H1 (cell line): ENCODE data around the gene PIMREG. TPM values are rescaled to one million over a fixed set of nuclear protein-coding genes. Genes with fewer than 3 reads are reported as not detected.

Experiments used
- CTCF ChIA-PET: fragments of 300-600 bp; sonication (Branson Sonifier 250); formaldehyde crosslinking; loops from one replicate; lab custom pipeline; 2021; ENCODE audit not compliant: partially characterized antibody; lab: Charles Lee
- POLR2A ChIA-PET: fragments of 300-600 bp; sonication (Branson Sonifier 250); formaldehyde crosslinking; loops from one replicate; lab custom pipeline; 2021; ENCODE audit warnings: inconsistent platforms; ENCODE audit not compliant: partially characterized antibody; lab: Charles Lee
- DNase-seq, 2 experiments: peaks; one replicate each; pipeline versions ENCODE4 v3.0.0 to v3.0.0-alpha.2; 2010 to 2022; ENCODE audit warnings: low spot score in 2 of 2, low read depth in 1 of 2, mixed read lengths in 1 of 2
- FAIRE-seq: peaks from 2 replicates; lab custom pipeline; 2011; peaks lifted over from hg19 to GRCh38; lab: Jason Lieb, UNC
- H2AFZ ChIP-seq: 2 replicates; pipeline ENCODE4 v1.8.1; 2012; ENCODE audit warnings: low read length, inconsistent platforms
- H2AK5ac ChIP-seq: 2 replicates; pipeline ENCODE4 v1.6.1; 2013; ENCODE audit warnings: low read depth, low read length
- H2BK120ac ChIP-seq: replicated peaks from 2 replicates; pipeline ENCODE3; 2013; ENCODE audit warnings: low read depth, low read length, inconsistent platforms
- H2BK12ac ChIP-seq: 2 replicates; pipeline ENCODE4 v1.6.1; 2013; ENCODE audit warnings: low read depth, low read length
- H2BK15ac ChIP-seq: 2 replicates; pipeline ENCODE4 v1.6.1; 2013; ENCODE audit warnings: low read length
- H2BK20ac ChIP-seq: 2 replicates; pipeline ENCODE4 v1.6.1; 2013; ENCODE audit warnings: low read length
- H2BK5ac ChIP-seq: 2 replicates; pipeline ENCODE4 v1.6.1; 2013; ENCODE audit warnings: low read depth, low read length
- H3K14ac ChIP-seq: 2 replicates; pipeline ENCODE4 v1.6.1; 2013; ENCODE audit warnings: inconsistent platforms; ENCODE audit not compliant: insufficient read length
- H3K18ac ChIP-seq: 2 replicates; pipeline ENCODE4 v1.6.1; 2013; ENCODE audit warnings: low read length; ENCODE audit errors: extremely low read depth
- H3K23ac ChIP-seq: 2 replicates; pipeline ENCODE4 v1.6.1; 2013; ENCODE audit warnings: inconsistent platforms; ENCODE audit not compliant: insufficient read length
- H3K23me2 ChIP-seq: 2 replicates; pipeline ENCODE4 v1.6.1; 2013; ENCODE audit warnings: low read depth, low read length
- H3K27ac ChIP-seq: 2 replicates; pipeline ENCODE4 v1.6.1; 2011; ENCODE audit warnings: low read depth, low read length, inconsistent platforms
- H3K27me3 ChIP-seq, 4 experiments: replicated peaks in 1 of 4; 1 replicate in 1 of 4; 2 replicates in 3 of 4; pipeline versions ENCODE4 v1.6.1 to v1.8.1; 2011 to 2013; ENCODE audit warnings: low read length in 3 of 4, mild to moderate bottlenecking in 3 of 4, inconsistent platforms in 2 of 4, mixed read lengths in 2 of 4, moderate library complexity in 1 of 4; ENCODE audit not compliant: control insufficient read depth in 3 of 4, insufficient read depth in 3 of 4; ENCODE audit errors: extremely low read depth in 1 of 4
- H3K36me3 ChIP-seq, 4 experiments: 2 replicates each; pipeline versions ENCODE4 v1.6.1 to v1.8.1; 2011 to 2013; ENCODE audit warnings: mild to moderate bottlenecking in 4 of 4, low read length in 3 of 4, moderate library complexity in 2 of 4, control low read depth in 1 of 4, inconsistent platforms in 1 of 4; ENCODE audit not compliant: insufficient read depth in 4 of 4, control insufficient read depth in 2 of 4
- H3K4ac ChIP-seq: replicated peaks from 2 replicates; pipeline ENCODE3; 2013; ENCODE audit warnings: low read length, low read depth, mixed read lengths, inconsistent platforms; ENCODE audit not compliant: insufficient read length
- H3K4me1 ChIP-seq, 4 experiments: replicated peaks in 1 of 4; 1 replicate in 1 of 4; 2 replicates in 3 of 4; pipeline versions ENCODE4 v1.6.1 to v1.8.1; 2011 to 2013; ENCODE audit warnings: low read length in 3 of 4, inconsistent platforms in 2 of 4, mixed read lengths in 1 of 4; ENCODE audit not compliant: insufficient read depth in 4 of 4, control insufficient read depth in 3 of 4
- H3K4me2 ChIP-seq, 2 experiments: 2 replicates each; pipeline versions ENCODE4 v1.6.1 to v1.8.1; 2011 to 2013; ENCODE audit warnings: low read depth in 2 of 2, low read length in 2 of 2, control low read depth in 1 of 2, inconsistent platforms in 1 of 2, mild to moderate bottlenecking in 1 of 2; ENCODE audit not compliant: insufficient read depth in 1 of 2
- H3K4me3 ChIP-seq, 4 experiments: fragments of 200-600, 300-600 bp in 1 of 4; sonication (generic), shearing (Covaris generic), sonication (Bioruptor Twin) in 1 of 4; 2 replicates each; pipeline versions ENCODE4 v1.5.1 to v1.8.1; 2011 to 2016; ENCODE audit warnings: low read length in 4 of 4, low read depth in 3 of 4, control low read depth in 2 of 4, inconsistent platforms in 2 of 4, mild to moderate bottlenecking in 2 of 4, mixed read lengths in 1 of 4, moderate library complexity in 1 of 4; ENCODE audit not compliant: insufficient read depth in 2 of 4; ENCODE audit errors: extremely low read depth in 1 of 4
- H3K56ac ChIP-seq: replicated peaks from 2 replicates; pipeline ENCODE3; 2013; ENCODE audit warnings: low read depth, mild to moderate bottlenecking, mixed read lengths, low read length, inconsistent platforms; ENCODE audit not compliant: insufficient read length
- H3K79me1 ChIP-seq: 2 replicates; pipeline ENCODE4 v1.6.1; 2013; ENCODE audit warnings: low read depth, low read length, control low read depth
- H3K79me2 ChIP-seq, 2 experiments: 2 replicates each; pipeline versions ENCODE4 v1.6.1 to v1.8.1; 2012 to 2013; ENCODE audit warnings: low read length in 2 of 2, mild to moderate bottlenecking in 2 of 2, inconsistent platforms in 1 of 2; ENCODE audit not compliant: insufficient read depth in 2 of 2, control insufficient read depth in 1 of 2
- H3K9ac ChIP-seq, 4 experiments: replicated peaks in 1 of 4; 1 replicate in 1 of 4; 2 replicates in 3 of 4; pipeline versions ENCODE4 v1.6.1 to v1.8.1; 2011 to 2013; ENCODE audit warnings: low read depth in 3 of 4, low read length in 3 of 4, control low read depth in 2 of 4, mild to moderate bottlenecking in 2 of 4, moderate library complexity in 2 of 4, inconsistent platforms in 1 of 4; ENCODE audit errors: extremely low read depth in 1 of 4
- H3K9me3 ChIP-seq, 2 experiments: 2 replicates each; pipeline versions ENCODE4 v1.6.1 to v1.8.1; 2012 to 2013; ENCODE audit warnings: mild to moderate bottlenecking in 2 of 2, moderate library complexity in 2 of 2, control low read depth in 1 of 2, inconsistent platforms in 1 of 2, low read depth in 1 of 2, low read length in 1 of 2, mixed read lengths in 1 of 2; ENCODE audit not compliant: insufficient read depth in 2 of 2
- H4K20me1 ChIP-seq, 2 experiments: replicated peaks in 1 of 2; 2 replicates each; pipeline versions ENCODE3 to v1.8.1; 2011 to 2013; ENCODE audit warnings: inconsistent platforms in 2 of 2, low read length in 2 of 2, mild to moderate bottlenecking in 1 of 2; ENCODE audit not compliant: insufficient read depth in 2 of 2, control insufficient read depth in 1 of 2
- H4K5ac ChIP-seq: 2 replicates; pipeline ENCODE4 v1.6.1; 2013; ENCODE audit warnings: low read length, low read depth, mixed read lengths, inconsistent platforms; ENCODE audit not compliant: insufficient read length
- H4K8ac ChIP-seq: 2 replicates; pipeline ENCODE4 v1.8.0; 2013; ENCODE audit warnings: mild to moderate bottlenecking, moderate library complexity, low read length, inconsistent platforms; ENCODE audit not compliant: insufficient read depth; ENCODE audit errors: extremely low read depth
- H4K91ac ChIP-seq: replicated peaks from 2 replicates; pipeline ENCODE3; 2013; ENCODE audit warnings: low read length, mixed read lengths, inconsistent platforms; ENCODE audit not compliant: insufficient read length
- CBX8 ChIP-seq: fragments of 300-800, 300-1000 bp; sonication (generic); IDR thresholded peaks from 2 replicates; pipeline ENCODE4 v1.7.1; 2016; ENCODE audit warnings: low read depth, low read length, borderline replicate concordance
- CTBP2 ChIP-seq: IDR thresholded peaks from 2 replicates; pipeline ENCODE4 v1.7.0; 2011; ENCODE audit warnings: borderline replicate concordance, mild to moderate bottlenecking, moderate library complexity, mixed read lengths, low read length; ENCODE audit not compliant: insufficient read depth, insufficient read length
- EP300 ChIP-seq, 2 experiments: IDR thresholded peaks; 1 replicate in 1 of 2; 2 replicates in 1 of 2; pipeline ENCODE4 v1.6.1; 2011 to 2012; ENCODE audit warnings: low read depth in 2 of 2, low read length in 2 of 2, mild to moderate bottlenecking in 2 of 2, borderline replicate concordance in 1 of 2, inconsistent platforms in 1 of 2, moderate library complexity in 1 of 2
- MAFK ChIP-seq: IDR thresholded peaks from 2 replicates; pipeline ENCODE4 v1.6.1; 2012; ENCODE audit warnings: low read depth, mild to moderate bottlenecking, improper control_type of control experiment, low read length
- SAP30 ChIP-seq: fragments of 300-600 bp; sonication (generic); IDR thresholded peaks from 2 replicates; pipeline ENCODE4 v1.7.1; 2012; ENCODE audit warnings: low read length, moderate library complexity, mild to moderate bottlenecking, inconsistent platforms; ENCODE audit not compliant: insufficient read depth, insufficient replicate concordance
- SIX5 ChIP-seq: IDR thresholded peaks from 2 replicates; pipeline ENCODE4 v1.6.1; 2011; ENCODE audit warnings: mild to moderate bottlenecking, low read depth, low read length
- SP1 ChIP-seq: IDR thresholded peaks from 2 replicates; pipeline ENCODE4 v1.6.1; 2011; ENCODE audit warnings: low read depth, low read length
- SP2 ChIP-seq: IDR thresholded peaks from 2 replicates; pipeline ENCODE4 v1.6.1; 2012; ENCODE audit warnings: mild to moderate bottlenecking, low read length, inconsistent platforms
- WGBS, 2 experiments: shearing (Covaris generic) in 1 of 2; methylation state at CpG; one replicate each; pipeline versions ENCODE4 v1.1.6 to v1.1.7; 2013 to 2015; ENCODE audit warnings: low lambda C conversion rate in 2 of 2, mixed read lengths in 2 of 2, inconsistent platforms in 1 of 2, low coverage in 1 of 2, missing lambda C conversion rate in 1 of 2; ENCODE audit not compliant: insufficient replicate concordance in 2 of 2, insufficient coverage in 1 of 2, insufficient read length in 1 of 2; ENCODE audit errors: extremely low coverage in 1 of 2, missing lambda C conversion rate in 1 of 2; 5-methylcytosine and 5-hydroxymethylcytosine counted together
- polyA plus RNA-seq, 7 experiments: library from polyadenylated mRNA; depleted of rRNA in 3 of 7; stranded (reverse) in 5 of 7; unstranded in 2 of 7; fragments of >200 nt in 5 of 7; fragments of 200-250 nt in 2 of 7; gene quantifications; 1 replicate in 5 of 7; 2 replicates in 1 of 7; 4 replicates in 1 of 7; pipeline versions ENCODE4 v1.2.1 to v1.2.3, GENCODE V29; 2011 to 2013; ENCODE audit warnings: missing spikeins in 2 of 7, mixed read lengths in 2 of 7
- total RNA-seq: library from RNA; stranded (reverse); fragmentation: NEBNext Ultra II Directional; extraction: Animal tissue kit (Norgen Biotek cat#: 25700); gene quantifications from 2 replicates; pipeline ENCODE4 v1.2.1, GENCODE V29; 2021
- TF ChIP-seq, protein P1 (sequence below): IDR thresholded peaks from 2 replicates; pipeline ENCODE4 v1.6.1; 2011; ENCODE audit warnings: low read depth, mild to moderate bottlenecking, low read length; ENCODE audit not compliant: insufficient read depth

Gene PIMREG
- total and polyA plus RNA-seq, 2 of the 8 experiments (the other 6 are each of a cell fraction or from before 2014, with no cell fraction given): 133 to 148 TPM

DNA sequence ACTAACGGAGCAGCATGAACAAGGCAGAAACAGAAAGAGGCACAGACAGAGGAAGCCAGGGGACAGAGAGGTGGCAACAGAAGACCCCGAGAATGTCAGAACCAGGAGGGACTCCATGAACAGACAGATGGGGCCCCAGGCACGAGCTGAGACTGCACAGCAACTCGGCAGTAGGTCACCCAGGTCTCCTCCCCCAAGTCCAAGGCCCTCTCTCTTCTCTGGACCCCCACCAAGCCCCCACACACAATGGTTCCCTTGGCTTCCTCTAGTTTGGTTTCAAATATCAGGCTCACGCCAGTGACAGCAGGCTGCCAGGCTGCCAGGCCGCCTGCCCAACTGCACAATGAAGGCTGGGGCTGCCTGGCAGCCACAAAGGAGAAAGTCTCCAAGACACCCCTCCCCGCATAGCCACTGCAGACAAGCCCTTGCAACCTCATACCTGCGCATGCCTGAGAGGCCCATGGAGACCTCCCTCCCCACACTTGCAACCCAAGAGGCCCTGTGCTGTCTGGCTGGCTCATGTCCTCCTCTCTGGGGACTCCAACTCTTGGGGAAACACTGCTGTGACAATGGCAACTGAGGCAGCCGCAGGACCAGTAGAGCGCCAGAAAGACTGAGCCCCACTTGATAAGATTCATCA, 54.8 kb downstream of the PIMREG start:
- Histone ChIP-seq H3K9ac (no peak overlapping the region), H3K56ac (no peak overlapping the region), H3K18ac (no peak overlapping the region; the same call in 1 of the 2 replicates), H2BK20ac (no peak overlapping the region), H3K23me2 (peaks cover 4% of the 10 kb centered on the region; the same call in 1 of the 2 replicates), H3K9me3 (no peaks in the 10 kb centered on the region; a peak in 1 of 4 replicates), H3K79me1 (no peaks in the 10 kb centered on the region), H2BK5ac (no peak overlapping the region; the same call in 1 of the 2 replicates), H2BK15ac (no peak overlapping the region), H3K4me2 (no peak overlapping the region), H2BK120ac (no peak overlapping the region), H4K8ac (no peak overlapping the region; the same call in 1 of the 2 replicates), H3K36me3 (no peaks in the 10 kb centered on the region), H2BK12ac (peak overlapping the region; percentile 81; the same call in 1 of the 2 replicates), H3K4ac (no peak overlapping the region), H2AFZ (no peak overlapping the region), H4K5ac (no peak overlapping the region), H3K27me3 (no peaks in the 10 kb centered on the region), H4K20me1 (no peaks in the 10 kb centered on the region), H3K14ac (no peak overlapping the region), H3K23ac (no peak overlapping the region), H2AK5ac (no peak overlapping the region; the same call in 1 of the 2 replicates), H3K79me2 (no peaks in the 10 kb centered on the region), H3K4me1 (peaks cover 9 to 28% (median 15%) of the 10 kb centered on the region in 4 experiments), H3K27ac (no peak overlapping the region), H4K91ac (no peak overlapping the region), H3K4me3 (no peak overlapping the region)
- no peak for TF ChIP-seq SIX5
- no peak for TF ChIP-seq SP2
- no peak for TF ChIP-seq SP1
- no peak for TF ChIP-seq MAFK
- TF ChIP-seq SAP30: no peak
- no peak for TF ChIP-seq EP300 (IDR thresholded peaks at IDR 0.05; ENCODE audit: borderline replicate concordance in 1 of 2, low read depth in 2 of 2, low read length in 2 of 2)
- TF ChIP-seq, protein P1, sequence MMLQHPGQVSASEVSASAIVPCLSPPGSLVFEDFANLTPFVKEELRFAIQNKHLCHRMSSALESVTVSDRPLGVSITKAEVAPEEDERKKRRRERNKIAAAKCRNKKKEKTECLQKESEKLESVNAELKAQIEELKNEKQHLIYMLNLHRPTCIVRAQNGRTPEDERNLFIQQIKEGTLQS: no peak
- TF ChIP-seq CTBP2: no peak
- TF ChIP-seq CBX8: no peak
- ChIA-PET POLR2A (interaction anchor here (0.6 kb wide), 1 partner anchor 1532 kb away, joined by 3 read pairs; no protein-coding TSS in a partner anchor), CTCF (interaction anchor here (1.0 to 1.3 kb wide), 2 partner anchors 12 to 25 kb away, joined by 3 read pairs; no protein-coding TSS in a partner anchor)
- 87% methylated on average over 10 of the region's 10 CpGs; no CpG with 5 or more reads in 1 of the 2 experiments for WGBS, 2 experiments
- no peak for DNase-seq
- FAIRE-seq: no peak
